K562 (cell line): ENCODE results near the gene OBSCN.

Experiments
- ETV6 ChIP-seq, 3 experiments: fragments of 150-350 bp in 1 of 3; sonication (generic) in 1 of 3; formaldehyde crosslinking in 1 of 3; IDR thresholded peaks; 2 replicates each; pipeline versions ENCODE4 v1.6.1 to v1.8.0; 2014 to 2022; ENCODE audit warnings: borderline replicate concordance in 2 of 3, low read depth in 2 of 3, antibody characterized with exemption in 1 of 3, low read length in 1 of 3, mild to moderate bottlenecking in 1 of 3, missing genetic modification reagents in 1 of 3
- EWSR1 ChIP-seq: fragments of 450-650 bp; IDR thresholded peaks from 2 replicates; pipeline ENCODE4 v1.6.1; 2018; ENCODE audit warnings: borderline replicate concordance, mild to moderate bottlenecking, low read depth, moderate library complexity; ENCODE audit not compliant: partially characterized antibody
- FOXA3 ChIP-seq, 2 experiments: fragments of 450-650 bp in 1 of 2; sonication (generic) in 1 of 2; formaldehyde crosslinking; IDR thresholded peaks in 1 of 2; conservative IDR thresholded peaks in 1 of 2; 2 replicates each; pipeline versions ENCODE4 v1.4.0 to v1.8.0; 2020 to 2022; ENCODE audit warnings: mild to moderate bottlenecking in 2 of 2, missing genetic modification reagents in 1 of 2
- HDGF ChIP-seq: fragments of 450-650 bp; IDR thresholded peaks from 2 replicates; pipeline ENCODE4 v1.6.1; 2016
- NCOA1 ChIP-seq: fragments of 450-650 bp; IDR thresholded peaks from 2 replicates; pipeline ENCODE4 v1.6.1; 2016; ENCODE audit warnings: low read depth
- NELFE ChIP-seq: IDR thresholded peaks from 2 replicates; pipeline ENCODE4 v1.6.1; 2011; ENCODE audit warnings: mild to moderate bottlenecking; ENCODE audit not compliant: insufficient read depth, insufficient read length
- RAD21 ChIP-seq, 2 experiments: fragments of 250-450 bp in 1 of 2; fragments of 450-650 bp in 1 of 2; sonication (Bioruptor Pico) in 1 of 2; formaldehyde crosslinking in 1 of 2; IDR thresholded peaks in 1 of 2; conservative IDR thresholded peaks in 1 of 2; 2 replicates each; pipeline versions ENCODE4 v1.4.0 to v1.8.0; 2020 to 2022; ENCODE audit warnings: mild to moderate bottlenecking in 2 of 2, moderate library complexity in 1 of 2
- TRIM28 ChIP-seq: fragments of 450-650 bp; IDR thresholded peaks from 2 replicates; pipeline ENCODE4 v1.6.1; 2017
- U2AF2 ChIP-seq: fragments of 200-400 bp; formaldehyde crosslinking; optimal IDR thresholded peaks from 2 replicates; pipeline ENCODE3; 2017; ENCODE audit warnings: low read depth, mild to moderate bottlenecking, low read length
- XRCC5 ChIP-seq: fragments of 200-400 bp; formaldehyde crosslinking; IDR thresholded peaks from 2 replicates; pipeline ENCODE4 v1.6.1; 2017; ENCODE audit warnings: low read depth, mild to moderate bottlenecking, low read length
- ZNF324 ChIP-seq: fragments of 250-450 bp; sonication (Bioruptor Pico); IDR thresholded peaks from 2 replicates; pipeline ENCODE4 v1.4.0; 2020; ENCODE audit warnings: mild to moderate bottlenecking
- ZNF354B ChIP-seq: fragments of 250-450 bp; sonication (Bioruptor Pico); IDR thresholded peaks from 2 replicates; pipeline ENCODE4 v1.4.0; 2020
- TF ChIP-seq, protein P1 (sequence below): fragments of 450-650 bp; IDR thresholded peaks from 2 replicates; pipeline ENCODE4 v1.6.1; 2016; ENCODE audit warnings: low read depth
- TF ChIP-seq, protein P2 (sequence below), 3 experiments: IDR thresholded peaks in 2 of 3; conservative IDR thresholded peaks in 1 of 3; 2 replicates each; pipeline ENCODE4 v1.5.1; 2011 to 2012; ENCODE audit warnings: low read length in 3 of 3, mild to moderate bottlenecking in 3 of 3, control low read depth in 2 of 3, improper control_type of control experiment in 1 of 3, inconsistent platforms in 1 of 3, low read depth in 1 of 3, mixed read lengths in 1 of 3, moderate library complexity in 1 of 3; ENCODE audit not compliant: insufficient read depth in 2 of 3

DNA sequence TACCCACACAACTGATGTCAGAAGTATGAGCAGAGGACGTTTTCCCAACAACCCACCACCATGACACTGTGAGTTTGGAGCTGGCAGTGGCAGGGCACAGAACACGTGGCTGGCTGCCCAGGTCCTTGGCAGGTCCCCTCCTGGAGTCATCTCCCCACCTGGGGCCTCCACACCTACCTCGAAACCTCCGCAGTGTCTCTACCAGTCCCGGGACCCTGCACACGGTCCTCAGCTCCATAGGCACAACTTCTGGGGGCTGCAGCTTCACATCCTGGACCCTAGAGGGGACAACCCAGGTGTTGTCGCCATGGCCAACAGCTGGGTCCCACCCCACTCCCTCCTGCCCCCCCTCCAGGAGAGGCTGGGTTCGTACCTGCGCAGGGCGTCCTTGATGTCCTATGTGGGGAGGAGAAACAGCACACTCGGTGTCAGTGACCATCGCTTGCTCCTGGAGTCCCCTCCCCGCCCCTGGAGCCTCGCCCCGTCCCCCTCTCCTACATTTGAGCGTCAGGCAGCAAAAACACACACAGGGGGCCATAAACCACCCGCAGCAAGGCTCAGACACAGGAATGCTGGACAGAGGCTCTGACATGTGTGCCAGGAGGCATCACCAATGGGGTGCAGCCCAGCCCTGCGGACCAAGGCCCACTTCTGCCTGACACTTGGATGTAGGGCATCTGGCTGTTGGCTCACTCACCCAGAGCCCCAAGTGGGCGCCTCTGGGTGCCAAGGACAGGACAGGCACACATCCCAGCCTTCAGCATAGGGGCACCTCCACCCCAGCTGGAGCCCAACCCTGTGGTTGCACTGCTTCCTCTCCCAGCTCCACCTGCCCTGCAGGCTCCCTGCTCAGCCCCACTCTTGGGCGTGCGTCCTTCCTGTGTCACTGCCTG, 189.2 kb downstream of the OBSCN start:
- TF ChIP-seq XRCC5, result no peak
- TF ChIP-seq U2AF2, result no peak
- TF ChIP-seq ZNF324 (CRISPR knock-in tag), result no peak
- no peak for TF ChIP-seq NELFE
- TF ChIP-seq, protein P1, sequence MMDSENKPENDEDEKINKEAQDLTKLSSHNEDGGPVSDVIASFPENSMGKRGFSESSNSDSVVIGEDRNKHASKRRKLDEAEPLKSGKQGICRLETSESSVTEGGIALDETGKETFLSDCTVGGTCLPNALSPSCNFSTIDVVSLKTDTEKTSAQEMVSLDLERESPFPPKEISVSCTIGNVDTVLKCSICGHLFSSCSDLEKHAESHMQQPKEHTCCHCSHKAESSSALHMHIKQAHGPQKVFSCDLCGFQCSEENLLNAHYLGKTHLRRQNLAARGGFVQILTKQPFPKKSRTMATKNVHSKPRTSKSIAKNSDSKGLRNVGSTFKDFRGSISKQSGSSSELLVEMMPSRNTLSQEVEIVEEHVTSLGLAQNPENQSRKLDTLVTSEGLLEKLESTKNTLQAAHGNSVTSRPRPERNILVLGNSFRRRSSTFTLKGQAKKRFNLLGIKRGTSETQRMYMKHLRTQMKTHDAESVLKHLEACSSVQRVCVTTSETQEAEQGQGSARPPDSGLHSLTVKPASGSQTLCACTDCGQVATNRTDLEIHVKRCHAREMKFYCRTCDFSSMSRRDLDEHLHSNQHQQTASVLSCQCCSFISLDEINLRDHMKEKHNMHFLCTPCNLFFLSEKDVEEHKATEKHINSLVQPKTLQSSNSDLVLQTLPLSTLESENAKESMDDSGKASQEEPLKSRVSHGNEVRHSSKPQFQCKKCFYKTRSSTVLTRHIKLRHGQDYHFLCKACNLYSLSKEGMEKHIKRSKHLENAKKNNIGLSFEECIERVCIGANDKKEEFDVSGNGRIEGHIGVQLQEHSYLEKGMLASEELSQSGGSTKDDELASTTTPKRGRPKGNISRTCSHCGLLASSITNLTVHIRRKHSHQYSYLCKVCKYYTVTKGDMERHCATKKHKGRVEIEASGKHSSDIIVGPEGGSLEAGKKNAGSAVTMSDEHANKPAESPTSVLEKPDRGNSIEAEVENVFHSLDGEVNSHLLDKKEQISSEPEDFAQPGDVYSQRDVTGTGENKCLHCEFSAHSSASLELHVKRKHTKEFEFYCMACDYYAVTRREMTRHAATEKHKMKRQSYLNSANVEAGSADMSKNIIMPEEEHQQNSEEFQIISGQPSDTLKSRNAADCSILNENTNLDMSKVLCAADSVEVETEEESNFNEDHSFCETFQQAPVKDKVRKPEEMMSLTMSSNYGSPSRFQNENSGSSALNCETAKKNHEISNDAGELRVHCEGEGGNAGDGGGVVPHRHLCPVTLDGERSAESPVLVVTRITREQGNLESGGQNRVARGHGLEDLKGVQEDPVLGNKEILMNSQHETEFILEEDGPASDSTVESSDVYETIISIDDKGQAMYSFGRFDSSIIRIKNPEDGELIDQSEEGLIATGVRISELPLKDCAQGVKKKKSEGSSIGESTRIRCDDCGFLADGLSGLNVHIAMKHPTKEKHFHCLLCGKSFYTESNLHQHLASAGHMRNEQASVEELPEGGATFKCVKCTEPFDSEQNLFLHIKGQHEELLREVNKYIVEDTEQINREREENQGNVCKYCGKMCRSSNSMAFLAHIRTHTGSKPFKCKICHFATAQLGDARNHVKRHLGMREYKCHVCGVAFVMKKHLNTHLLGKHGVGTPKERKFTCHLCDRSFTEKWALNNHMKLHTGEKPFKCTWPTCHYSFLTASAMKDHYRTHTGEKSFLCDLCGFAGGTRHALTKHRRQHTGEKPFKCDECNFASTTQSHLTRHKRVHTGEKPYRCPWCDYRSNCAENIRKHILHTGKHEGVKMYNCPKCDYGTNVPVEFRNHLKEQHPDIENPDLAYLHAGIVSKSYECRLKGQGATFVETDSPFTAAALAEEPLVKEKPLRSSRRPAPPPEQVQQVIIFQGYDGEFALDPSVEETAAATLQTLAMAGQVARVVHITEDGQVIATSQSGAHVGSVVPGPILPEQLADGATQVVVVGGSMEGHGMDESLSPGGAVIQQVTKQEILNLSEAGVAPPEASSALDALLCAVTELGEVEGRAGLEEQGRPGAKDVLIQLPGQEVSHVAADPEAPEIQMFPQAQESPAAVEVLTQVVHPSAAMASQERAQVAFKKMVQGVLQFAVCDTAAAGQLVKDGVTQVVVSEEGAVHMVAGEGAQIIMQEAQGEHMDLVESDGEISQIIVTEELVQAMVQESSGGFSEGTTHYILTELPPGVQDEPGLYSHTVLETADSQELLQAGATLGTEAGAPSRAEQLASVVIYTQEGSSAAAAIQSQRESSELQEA, result no peak
- TF ChIP-seq TRIM28, result no peak
- no peak for TF ChIP-seq EWSR1
- TF ChIP-seq, protein P2, sequence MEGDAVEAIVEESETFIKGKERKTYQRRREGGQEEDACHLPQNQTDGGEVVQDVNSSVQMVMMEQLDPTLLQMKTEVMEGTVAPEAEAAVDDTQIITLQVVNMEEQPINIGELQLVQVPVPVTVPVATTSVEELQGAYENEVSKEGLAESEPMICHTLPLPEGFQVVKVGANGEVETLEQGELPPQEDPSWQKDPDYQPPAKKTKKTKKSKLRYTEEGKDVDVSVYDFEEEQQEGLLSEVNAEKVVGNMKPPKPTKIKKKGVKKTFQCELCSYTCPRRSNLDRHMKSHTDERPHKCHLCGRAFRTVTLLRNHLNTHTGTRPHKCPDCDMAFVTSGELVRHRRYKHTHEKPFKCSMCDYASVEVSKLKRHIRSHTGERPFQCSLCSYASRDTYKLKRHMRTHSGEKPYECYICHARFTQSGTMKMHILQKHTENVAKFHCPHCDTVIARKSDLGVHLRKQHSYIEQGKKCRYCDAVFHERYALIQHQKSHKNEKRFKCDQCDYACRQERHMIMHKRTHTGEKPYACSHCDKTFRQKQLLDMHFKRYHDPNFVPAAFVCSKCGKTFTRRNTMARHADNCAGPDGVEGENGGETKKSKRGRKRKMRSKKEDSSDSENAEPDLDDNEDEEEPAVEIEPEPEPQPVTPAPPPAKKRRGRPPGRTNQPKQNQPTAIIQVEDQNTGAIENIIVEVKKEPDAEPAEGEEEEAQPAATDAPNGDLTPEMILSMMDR (IDR thresholded peaks at IDR 0.05 in 2 of 3, conservative IDR thresholded peaks at IDR 0.05 in 1 of 3; ENCODE audit: insufficient read depth in 2 of 3, low read depth in 1 of 3, low read length in 3 of 3), result no peak
- no peak for TF ChIP-seq ETV6 (IDR thresholded peaks at IDR 0.05; ENCODE audit: borderline replicate concordance in 1 of 2, low read depth in 2 of 2, low read length in 1 of 2)
- TF ChIP-seq ETV6 (CRISPR knock-in tag; IDR thresholded peaks at IDR 0.05; ENCODE audit: borderline replicate concordance), result no peak
- no peak for TF ChIP-seq HDGF
- TF ChIP-seq ZNF354B (CRISPR knock-in tag), result no peak
- no peak for TF ChIP-seq FOXA3 (CRISPR knock-in tag; conservative IDR thresholded peaks at IDR 0.05 in 1 of 2, IDR thresholded peaks at IDR 0.05 in 1 of 2)
- no peak for TF ChIP-seq NCOA1
- no peak for TF ChIP-seq RAD21 (CRISPR knock-in tag; conservative IDR thresholded peaks at IDR 0.05 in 1 of 2, IDR thresholded peaks at IDR 0.05 in 1 of 2)
